ENCODE results near the gene TBCEL.

GRCh38 chr11:120974965-120975364 is 48.9 kb upstream of the TBCEL start:
- no peak for TF ChIP-seq CTCF (conservative IDR thresholded peaks at IDR 0.05 in 1 of 2, IDR thresholded peaks at IDR 0.05 in 1 of 2; ENCODE audit: extremely low read depth in 1 of 2, insufficient read depth in 1 of 2, low read depth in 1 of 2, low read length in 2 of 2)
- TF ChIP-seq EZH2 (IDR thresholded peaks at IDR 0.05; ENCODE audit: borderline replicate concordance, low read length) = no peak
